B cell (primary cell): ENCODE results near the gene FBN2. TPM values are rescaled to one million over a fixed set of nuclear protein-coding genes. Genes with fewer than 3 reads are reported as not detected.

Source experiments
- ATAC-seq: fragments of 200-7000 bp; cut with Tn5 transposase; one replicate; pipeline ENCODE4 v1.10.0; 2021; ENCODE audit warnings: low read depth, mild to moderate bottlenecking, moderate number of reproducible peaks, moderate library complexity
- CTCF ChIA-PET: fragments of 350-600 bp; sonication (Branson Sonifier 250); formaldehyde crosslinking; loops from one replicate; lab custom pipeline; 2021; ENCODE audit warnings: antibody characterized with exemption, inconsistent platforms; lab: Charles Lee
- POLR2A ChIA-PET: fragments of 350-600 bp; sonication (Branson Sonifier 250); formaldehyde crosslinking; loops from one replicate; lab custom pipeline; 2021; ENCODE audit warnings: antibody characterized with exemption; lab: Charles Lee
- DNase-seq: peaks from one replicate; pipeline ENCODE4 v3.0.0; 2013
- H2AFZ ChIP-seq: 2 replicates; pipeline ENCODE4 v1.6.1; 2012; ENCODE audit warnings: mild to moderate bottlenecking, low read depth, low read length; ENCODE audit not compliant: insufficient read depth, poor library complexity, severe bottlenecking
- H3K27ac ChIP-seq, 2 donors: 1 replicate in 1 of 2; 2 replicates in 1 of 2; pipeline ENCODE4 v1.5.1; 2012 to 2013; ENCODE audit warnings: low read length in 2 of 2, mild to moderate bottlenecking in 2 of 2, moderate library complexity in 1 of 2
- H3K27me3 ChIP-seq, 4 experiments: fragments of 200-600 bp in 1 of 4; sonication (generic) in 1 of 4; replicated peaks in 1 of 4; 1 replicate in 2 of 4; 2 replicates in 2 of 4; pipeline versions ENCODE4 v1.6.1 to v1.7.0; 2013 to 2016; ENCODE audit warnings: low read length in 3 of 4, mild to moderate bottlenecking in 2 of 4, mixed read lengths in 1 of 4, moderate library complexity in 1 of 4; ENCODE audit not compliant: insufficient read depth in 4 of 4, control insufficient read depth in 3 of 4; ENCODE audit errors: control extremely low read depth in 1 of 4
- H3K36me3 ChIP-seq, 2 experiments: replicated peaks in 1 of 2; 1 replicate in 1 of 2; 2 replicates in 1 of 2; pipeline versions ENCODE4 v1.6.1 to v1.7.1; 2013; ENCODE audit warnings: low read length in 1 of 2; ENCODE audit not compliant: insufficient read depth in 2 of 2, control insufficient read depth in 1 of 2; ENCODE audit errors: control extremely low read depth in 1 of 2, extremely low read depth in 1 of 2
- H3K4me1 ChIP-seq, 2 donors: fragments of 200-600 bp in 1 of 2; sonication (generic) in 1 of 2; 1 replicate in 1 of 2; 2 replicates in 1 of 2; pipeline versions ENCODE4 v1.5.1 to v1.6.1; 2013 to 2017; ENCODE audit warnings: low read length in 2 of 2; ENCODE audit not compliant: control insufficient read depth in 2 of 2, insufficient read depth in 2 of 2
- H3K4me2 ChIP-seq: replicated peaks from 2 replicates; pipeline ENCODE3; 2012; ENCODE audit warnings: mild to moderate bottlenecking, low read depth, low read length; ENCODE audit not compliant: poor library complexity, severe bottlenecking
- H3K4me3 ChIP-seq, 5 experiments: fragments of 200-600 bp in 1 of 5; sonication (generic) in 1 of 5; 1 replicate in 3 of 5; 2 replicates in 2 of 5; pipeline versions ENCODE4 v1.5.1 to v1.7.0; 2011 to 2016; ENCODE audit warnings: low read length in 4 of 5, mild to moderate bottlenecking in 4 of 5, low read depth in 2 of 5, control low read depth in 1 of 5, moderate library complexity in 1 of 5; ENCODE audit not compliant: insufficient read depth in 1 of 5; ENCODE audit errors: control extremely low read depth in 1 of 5, extremely low read depth in 1 of 5
- H3K79me2 ChIP-seq: fragments of 200-600 bp; sonication (generic); one replicate; pipeline ENCODE4 v1.6.0; 2016; ENCODE audit warnings: low read length; ENCODE audit not compliant: control insufficient read depth, insufficient read depth
- H3K9ac ChIP-seq: fragments of 200-600 bp; sonication (generic); 2 replicates; pipeline ENCODE4 v1.6.1; 2017; ENCODE audit warnings: mild to moderate bottlenecking, low read length, moderate library complexity
- H3K9me3 ChIP-seq, 3 donors: one replicate each; pipeline versions ENCODE4 v1.6.1 to v1.7.1; 2013; ENCODE audit warnings: low read length in 2 of 3; ENCODE audit not compliant: control insufficient read depth in 2 of 3, insufficient read depth in 1 of 3; ENCODE audit errors: control extremely low read depth in 1 of 3
- H4K20me1 ChIP-seq: 2 replicates; pipeline ENCODE4 v1.6.0; 2012; ENCODE audit warnings: mild to moderate bottlenecking, low read length; ENCODE audit not compliant: insufficient read depth, control insufficient read depth, poor library complexity, severe bottlenecking
- H3K27ac Mint-ChIP-seq: one replicate; pipeline ENCODE4 v1.8.0; 2021; ENCODE audit warnings: mixed read lengths
- H3K27me3 Mint-ChIP-seq: one replicate; pipeline ENCODE4 v1.8.0; 2021; ENCODE audit warnings: mixed read lengths
- H3K4me1 Mint-ChIP-seq: one replicate; pipeline ENCODE4 v1.8.0; 2021; ENCODE audit warnings: mixed read lengths
- H3K4me3 Mint-ChIP-seq: one replicate; pipeline ENCODE4 v1.8.0; 2021; ENCODE audit warnings: mixed read lengths
- H3K9me3 Mint-ChIP-seq: one replicate; pipeline ENCODE4 v1.8.0; 2022; ENCODE audit warnings: mixed read lengths; ENCODE audit not compliant: insufficient read depth
- CTCF ChIP-seq: fragments of 200-600 bp; IDR thresholded peaks from one replicate; pipeline ENCODE4 v1.8.0; 2022; ENCODE audit warnings: antibody characterized with exemption, mild to moderate bottlenecking
- EZH2 ChIP-seq: IDR thresholded peaks from 2 replicates; pipeline ENCODE4 v1.6.1; 2012; ENCODE audit warnings: borderline replicate concordance, low read depth, mild to moderate bottlenecking, moderate library complexity, low read length; ENCODE audit not compliant: insufficient read depth, poor library complexity, severe bottlenecking
- WGBS: methylation state at CpG from one replicate; pipeline ENCODE4 v1.1.5; 2013; ENCODE audit warnings: missing lambda C conversion rate; ENCODE audit not compliant: insufficient coverage; 5-methylcytosine and 5-hydroxymethylcytosine counted together
- intact Hi-C: fragments of 100-400 bp; cut with micrococcal nuclease; formaldehyde crosslinking; loops from one replicate; pipeline ENCODE4 v1.10.0; 2022
- polyA plus RNA-seq: library from polyadenylated mRNA; depleted of rRNA; stranded (reverse); fragments of >200 nt; gene quantifications from 2 replicates; pipeline ENCODE4 v1.2.3, GENCODE V29; 2012
- total RNA-seq, 2 donors: library from RNA; stranded (reverse); fragments of 120-200 nt in 1 of 2; gene quantifications; 1 replicate in 1 of 2; 2 replicates in 1 of 2; pipeline versions ENCODE4 v1.2.3 to v1.2.4, GENCODE V29; 2013 to 2022

Gene FBN2
- total and polyA plus RNA-seq, 2 donors (not counting 1 experiment from before 2014, with no cell fraction given), result 0.03 TPM; not detected in 1

GRCh38 chr5:128406803-128407202 is 131.2 kb downstream of the FBN2 start:
- no CpG with 5 or more reads among the region's 3 CpGs for WGBS
- Mint-ChIP-seq H3K9me3 (no peaks in the 10 kb centered on the region), H3K27me3 (no peaks in the 10 kb centered on the region), H3K27ac (no peak overlapping the region), H3K4me3 (no peak overlapping the region), H3K4me1 (no peaks in the 10 kb centered on the region)
- DNase-seq, result no peak
- H3K4me3 ChIP-seq, result no peak overlapping the region
- H3K36me3 ChIP-seq, result no peaks in the 10 kb centered on the region
- H4K20me1 ChIP-seq, result no peaks in the 10 kb centered on the region
- no peaks in the 10 kb centered on the region for H3K27me3 ChIP-seq
- no peak for ATAC-seq
- intact Hi-C loops, result no loop called here
- H3K79me2 ChIP-seq, result no peaks in the 10 kb centered on the region
- H3K27ac ChIP-seq, result no peak overlapping the region
- H3K9ac ChIP-seq, result no peak overlapping the region
- TF ChIP-seq EZH2, result no peak
- TF ChIP-seq CTCF, result no peak
- H3K4me1 ChIP-seq, result no peaks in the 10 kb centered on the region
- POLR2A ChIA-PET, result no interaction called here
- H3K4me2 ChIP-seq, result no peak overlapping the region
- CTCF ChIA-PET, result no interaction called here
- H3K9me3 ChIP-seq, result no peaks in the 10 kb centered on the region
- H2AFZ ChIP-seq, result no peak overlapping the region

- TF ChIP-seq CTCF (no peak), EZH2 (no peak)
- ChIA-PET POLR2A (no interaction called here), CTCF (no interaction called here)
- H3K4me1 Mint-ChIP-seq, result no peaks in the 10 kb centered on the region
- Histone ChIP-seq H3K27me3 (no peaks in the 10 kb centered on the region), H3K4me3 (no peak overlapping the region), H2AFZ (no peak overlapping the region), H3K36me3 (no peaks in the 10 kb centered on the region), H3K9me3 (no peaks in the 10 kb centered on the region), H3K79me2 (no peaks in the 10 kb centered on the region), H3K9ac (no peak overlapping the region), H3K27ac (no peak overlapping the region), H3K4me2 (no peak overlapping the region), H3K4me1 (no peaks in the 10 kb centered on the region), H4K20me1 (no peaks in the 10 kb centered on the region)
- intact Hi-C loops, result no loop called here
- H3K9me3 Mint-ChIP-seq, result no peaks in the 10 kb centered on the region
- H3K27me3 Mint-ChIP-seq, result no peaks in the 10 kb centered on the region
- 100% methylated on average over 1 of the region's 2 CpGs for WGBS
- H3K27ac Mint-ChIP-seq, result no peak overlapping the region
- DNase-seq, result no peak
- no peak for ATAC-seq
- H3K4me3 Mint-ChIP-seq, result no peak overlapping the region
Measured at GRCh38 chr5:128405159-128405558, 132.9 kb downstream of the FBN2 start.
